K562 (cell line): Measurements from ENCODE around the gene SLC43A2. TPM values are rescaled to one million over a fixed set of nuclear protein-coding genes. Genes with fewer than 3 reads are reported as not detected.

ENCODE experiments used
- ATAC-seq: fragments of 200-7000 bp; cut with Tn5 transposase; 3 replicates; pipeline ENCODE4 v1.9.1; 2020; ENCODE audit warnings: moderate library complexity
- BruUV-seq: library from RNA; stranded (reverse); fragments of 400-500 nt; replicated peaks from 2 replicates; lab custom pipeline; 2021; lab: Mats Ljungman, UMichigan
- CTCF ChIA-PET: fragments of 300-600 bp; formaldehyde crosslinking; extraction: SDS; loops from one replicate; lab custom pipeline; 2021; ENCODE audit warnings: low intra/inter-chr PET ratio; lab: Yijun Ruan, JAX
- POLR2A ChIA-PET: fragments of 300-600, 350-650 bp; sonication (Branson Sonifier 250); formaldehyde crosslinking; extraction: SDS; loops from one replicate; lab custom pipeline; 2021; ENCODE audit warnings: antibody characterized with exemption, inconsistent platforms; lab: Yijun Ruan, JAX
- DNase-seq, 4 experiments: peaks; one replicate each; pipeline versions ENCODE4 v3.0.0 to v3.0.0-alpha.2; 2011 to 2018; ENCODE audit warnings: low spot score in 3 of 4, mixed read lengths in 3 of 4; ENCODE audit errors: extremely low read depth in 1 of 4
- FAIRE-seq: peaks from 2 replicates; lab custom pipeline; 2011; peaks lifted over from hg19 to GRCh38; lab: Jason Lieb, UNC
- H2AFZ ChIP-seq: 2 replicates; pipeline ENCODE4 v1.6.0; 2011; ENCODE audit warnings: low read depth, low read length, control low read depth, inconsistent platforms
- H3K27ac ChIP-seq: fragments of 200-600 bp; 3 replicates; pipeline ENCODE4 v1.8.0; 2011; ENCODE audit warnings: low read depth, mild to moderate bottlenecking, control low read depth, inconsistent platforms, low read length, moderate library complexity, mixed read lengths; ENCODE audit errors: extremely low read depth
- H3K27me3 ChIP-seq, 2 experiments: fragments of 300-600 bp in 1 of 2; 2 replicates in 1 of 2; 3 replicates in 1 of 2; pipeline versions ENCODE4 v1.6.0 to v1.8.0; 2011; ENCODE audit warnings: inconsistent platforms in 2 of 2, low read length in 2 of 2, mild to moderate bottlenecking in 1 of 2, mixed read lengths in 1 of 2, moderate library complexity in 1 of 2; ENCODE audit not compliant: control insufficient read depth in 2 of 2, insufficient read depth in 2 of 2
- H3K36me3 ChIP-seq: fragments of 300-600 bp; 3 replicates; pipeline ENCODE4 v1.8.0; 2011; ENCODE audit warnings: mild to moderate bottlenecking, low read length, inconsistent platforms; ENCODE audit not compliant: control insufficient read depth, insufficient read depth
- H3K4me1 ChIP-seq, 2 experiments: fragments of 200-600 bp in 1 of 2; replicated peaks in 1 of 2; 2 replicates in 1 of 2; 3 replicates in 1 of 2; pipeline versions ENCODE4 v1.5.1 to v1.8.0; 2011; ENCODE audit warnings: inconsistent platforms in 2 of 2, low read length in 2 of 2, mild to moderate bottlenecking in 1 of 2, mixed read lengths in 1 of 2, moderate library complexity in 1 of 2; ENCODE audit not compliant: control insufficient read depth in 2 of 2, insufficient read depth in 2 of 2
- H3K4me2 ChIP-seq: 2 replicates; pipeline ENCODE4 v1.6.1; 2011; ENCODE audit warnings: low read length, control low read depth, inconsistent platforms, mixed read lengths; ENCODE audit not compliant: insufficient read depth
- H3K4me3 ChIP-seq: fragments of 200-600 bp; sonication (generic), shearing (Covaris generic); 2 replicates; pipeline ENCODE4 v1.5.1; 2016; ENCODE audit warnings: control low read depth, inconsistent platforms
- H3K79me2 ChIP-seq: fragments of 200-600 bp; 3 replicates; pipeline ENCODE4 v1.8.0; 2011; ENCODE audit warnings: low read length, inconsistent platforms; ENCODE audit not compliant: control insufficient read depth, insufficient read depth
- H3K9ac ChIP-seq, 2 experiments: 2 replicates each; pipeline versions ENCODE4 v1.6.0 to v1.6.1; 2011; ENCODE audit warnings: low read depth in 2 of 2, low read length in 2 of 2, control low read depth in 1 of 2, inconsistent platforms in 1 of 2, mild to moderate bottlenecking in 1 of 2, mixed read lengths in 1 of 2; ENCODE audit not compliant: insufficient read depth in 1 of 2
- H3K9me1 ChIP-seq: one replicate; pipeline ENCODE4 v1.6.0; 2011; ENCODE audit warnings: inconsistent platforms, mild to moderate bottlenecking, low read length, moderate library complexity; ENCODE audit not compliant: control insufficient read depth, insufficient read depth
- H3K9me3 ChIP-seq: replicated peaks from 2 replicates; pipeline ENCODE4 v1.5.1; 2011; ENCODE audit warnings: low read depth, low read length, inconsistent platforms; ENCODE audit not compliant: control insufficient read depth, insufficient read depth
- H4K20me1 ChIP-seq: replicated peaks from 2 replicates; pipeline ENCODE4 v1.6.1; 2011; ENCODE audit warnings: low read length, inconsistent platforms, mixed read lengths; ENCODE audit not compliant: control insufficient read depth, insufficient read depth
- SNIP1 ChIP-seq: fragments of 450-650 bp; IDR thresholded peaks from 2 replicates; pipeline ENCODE4 v1.7.1; 2017; ENCODE audit warnings: low read depth, mild to moderate bottlenecking
- ZNF511 ChIP-seq: sonication (generic); formaldehyde crosslinking; IDR thresholded peaks from 2 replicates; pipeline ENCODE4 v1.8.0; 2022; ENCODE audit warnings: mild to moderate bottlenecking, missing genetic modification reagents
- WGBS: fragments of 100-300 bp; shearing (Covaris generic); methylation state at CpG from one replicate; pipeline ENCODE4 v1.1.6; 2016; ENCODE audit warnings: low coverage, mixed read lengths; ENCODE audit not compliant: insufficient coverage; ENCODE audit errors: missing lambda C conversion rate; 5-methylcytosine and 5-hydroxymethylcytosine counted together
- in situ Hi-C: fragments of 300-500 bp; cut with MboI; formaldehyde crosslinking; loops from 4 replicates; pipeline ENCODE4 v1.15.0; 2018; ENCODE audit warnings: inconsistent platforms, mixed read lengths
- intact Hi-C: fragments of 100-400 bp; cut with micrococcal nuclease; formaldehyde crosslinking; loops from 2 replicates; pipeline ENCODE4 v1.14.2; 2022
- polyA plus RNA-seq, 8 experiments: library from polyadenylated mRNA; depleted of rRNA in 4 of 8; stranded (reverse) in 5 of 8; unstranded in 3 of 8; fragments of >200 nt; fragmentation: Nextera tagmentation in 2 of 8; fragmentation: Illumina TruSeq in 1 of 8; extraction: Ambion mirVana in 2 of 8; extraction: Trizol in 1 of 8; gene quantifications; 2 replicates each; pipeline versions ENCODE4 v1.2.1 to v1.2.3, GENCODE V29; 2011 to 2014; ENCODE audit warnings: inconsistent platforms in 1 of 8, missing spikeins in 1 of 8
- total RNA-seq, 7 experiments: library from RNA; depleted of rRNA in 6 of 7; stranded (reverse); fragments of >200 nt in 6 of 7; fragmentation: Illumina TruSeq in 2 of 7; extraction: Trizol in 2 of 7; gene quantifications; 2 replicates each; pipeline versions ENCODE4 v1.2.1 to v1.2.3, GENCODE V29; 2011 to 2021; ENCODE audit warnings: low replicate concordance in 1 of 7
- TF ChIP-seq, protein P1 (sequence below): sonication (generic); formaldehyde crosslinking; IDR thresholded peaks from 2 replicates; pipeline ENCODE4 v1.8.0; 2022; ENCODE audit warnings: missing genetic modification reagents, mild to moderate bottlenecking, borderline replicate concordance

Gene SLC43A2
- total and polyA plus RNA-seq, 9 of the 15 experiments (the other 6 are each of a cell fraction or from before 2014, with no cell fraction given): 0.03 to 10.2 (median 3.6) TPM

- TF ChIP-seq, protein P1, sequence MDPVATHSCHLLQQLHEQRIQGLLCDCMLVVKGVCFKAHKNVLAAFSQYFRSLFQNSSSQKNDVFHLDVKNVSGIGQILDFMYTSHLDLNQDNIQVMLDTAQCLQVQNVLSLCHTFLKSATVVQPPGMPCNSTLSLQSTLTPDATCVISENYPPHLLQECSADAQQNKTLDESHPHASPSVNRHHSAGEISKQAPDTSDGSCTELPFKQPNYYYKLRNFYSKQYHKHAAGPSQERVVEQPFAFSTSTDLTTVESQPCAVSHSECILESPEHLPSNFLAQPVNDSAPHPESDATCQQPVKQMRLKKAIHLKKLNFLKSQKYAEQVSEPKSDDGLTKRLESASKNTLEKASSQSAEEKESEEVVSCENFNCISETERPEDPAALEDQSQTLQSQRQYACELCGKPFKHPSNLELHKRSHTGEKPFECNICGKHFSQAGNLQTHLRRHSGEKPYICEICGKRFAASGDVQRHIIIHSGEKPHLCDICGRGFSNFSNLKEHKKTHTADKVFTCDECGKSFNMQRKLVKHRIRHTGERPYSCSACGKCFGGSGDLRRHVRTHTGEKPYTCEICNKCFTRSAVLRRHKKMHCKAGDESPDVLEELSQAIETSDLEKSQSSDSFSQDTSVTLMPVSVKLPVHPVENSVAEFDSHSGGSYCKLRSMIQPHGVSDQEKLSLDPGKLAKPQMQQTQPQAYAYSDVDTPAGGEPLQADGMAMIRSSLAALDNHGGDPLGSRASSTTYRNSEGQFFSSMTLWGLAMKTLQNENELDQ (CRISPR knock-in tag): no peak
- TF ChIP-seq SNIP1: no peak
Observed at GRCh38 chr17:1607971-1608320, 20.7 kb downstream of the SLC43A2 start (continued).

GRCh38 chr17:1606352-1606985 is 22.2 kb downstream of the SLC43A2 start:
- Histone ChIP-seq H3K4me3 (no peak overlapping the region), H3K4me1 (peaks cover 0 to 12% of the 10 kb centered on the region in 2 experiments; a peak in 2 of 5 replicates), H3K4me2 (no peak overlapping the region), H3K9ac (peak overlapping the region in 1 of 2 experiments; percentile 58; a peak in 1 of 4 replicates), H3K36me3 (no peaks in the 10 kb centered on the region), H3K27me3 (no peaks in the 10 kb centered on the region), H2AFZ (no peak overlapping the region), H3K9me3 (0 out of 2 replicates have a peak, but pooled peaks cover 3% of the 10 kb centered on the region), H3K9me1 (no peaks in the 10 kb centered on the region), H3K27ac (no peak overlapping the region), H4K20me1 (no peaks in the 10 kb centered on the region), H3K79me2 (no peaks in the 10 kb centered on the region)
- no peak for TF ChIP-seq ZNF511 (CRISPR knock-in tag)
- no peak for DNase-seq
- intact Hi-C loops: no loop called here
- CTCF ChIA-PET: no interaction called here
- POLR2A ChIA-PET: interaction anchor here (0.6 to 1.6 kb wide), 3 partner anchors 8 to 12 kb away, joined by 3 read pairs; no protein-coding TSS in a partner anchor
- no peak for ATAC-seq
- FAIRE-seq: no peak
- 68% methylated on average over 7 of the region's 26 CpGs for WGBS
- no TSS peak for BruUV-seq
- in situ Hi-C loops: no loop called here
